Stimulated activated CD4-positive, alpha-beta T cell treated with anti-CD3 and anti-CD28 coated beads, Interleukin-4, amount 100 ng/mL, for 48 hours (primary cell): ENCODE measurements around the gene RFX2.
"Not testable (repeated sequence)": the region's sequence is repeated elsewhere in the genome, so short reads cannot be mapped to it uniquely, and the experiment has no call there.

Source experiments
- DNase-seq, 2 donors: peaks; one replicate each; pipeline ENCODE4 v3.0.0-alpha.2; 2020; ENCODE audit warnings: low read depth in 2 of 2

The RFX2 gene

DNA sequence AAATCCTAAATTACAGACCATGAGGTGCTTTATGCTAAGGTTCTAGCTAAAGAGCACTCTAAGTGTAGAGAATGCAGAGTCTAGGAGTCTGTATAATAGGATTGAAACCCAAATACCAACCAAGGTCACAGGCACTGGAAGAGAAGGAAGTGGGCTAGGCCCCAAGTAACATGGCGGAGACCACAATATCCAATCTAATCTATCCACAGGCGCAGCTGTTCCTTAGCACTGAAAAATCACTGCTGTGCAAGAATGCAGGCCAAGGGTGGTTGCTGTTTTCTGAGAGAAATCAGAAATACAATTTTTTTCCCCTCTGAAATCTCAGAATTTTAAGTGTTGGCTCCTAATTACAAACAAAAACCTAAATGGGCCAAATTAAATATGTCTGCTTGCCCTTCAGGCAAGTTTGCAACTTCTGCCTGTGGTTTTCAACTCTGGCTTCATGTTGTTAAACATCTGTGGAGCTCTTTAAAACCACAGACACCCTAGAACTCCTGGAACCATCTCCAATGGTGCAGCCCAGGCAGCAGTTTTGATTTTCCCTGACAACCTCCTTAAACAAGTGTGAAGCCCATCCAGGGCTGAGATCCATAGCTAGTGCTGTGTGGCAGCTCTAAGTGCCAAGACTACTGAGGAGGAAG, 138.5 kb downstream of the RFX2 start:
- DNase-seq: no peak

- DNase-seq: no peak
These were observed 140.8 kb downstream of the RFX2 start for GRCh38 chr19:5969476-5969875.

DNA sequence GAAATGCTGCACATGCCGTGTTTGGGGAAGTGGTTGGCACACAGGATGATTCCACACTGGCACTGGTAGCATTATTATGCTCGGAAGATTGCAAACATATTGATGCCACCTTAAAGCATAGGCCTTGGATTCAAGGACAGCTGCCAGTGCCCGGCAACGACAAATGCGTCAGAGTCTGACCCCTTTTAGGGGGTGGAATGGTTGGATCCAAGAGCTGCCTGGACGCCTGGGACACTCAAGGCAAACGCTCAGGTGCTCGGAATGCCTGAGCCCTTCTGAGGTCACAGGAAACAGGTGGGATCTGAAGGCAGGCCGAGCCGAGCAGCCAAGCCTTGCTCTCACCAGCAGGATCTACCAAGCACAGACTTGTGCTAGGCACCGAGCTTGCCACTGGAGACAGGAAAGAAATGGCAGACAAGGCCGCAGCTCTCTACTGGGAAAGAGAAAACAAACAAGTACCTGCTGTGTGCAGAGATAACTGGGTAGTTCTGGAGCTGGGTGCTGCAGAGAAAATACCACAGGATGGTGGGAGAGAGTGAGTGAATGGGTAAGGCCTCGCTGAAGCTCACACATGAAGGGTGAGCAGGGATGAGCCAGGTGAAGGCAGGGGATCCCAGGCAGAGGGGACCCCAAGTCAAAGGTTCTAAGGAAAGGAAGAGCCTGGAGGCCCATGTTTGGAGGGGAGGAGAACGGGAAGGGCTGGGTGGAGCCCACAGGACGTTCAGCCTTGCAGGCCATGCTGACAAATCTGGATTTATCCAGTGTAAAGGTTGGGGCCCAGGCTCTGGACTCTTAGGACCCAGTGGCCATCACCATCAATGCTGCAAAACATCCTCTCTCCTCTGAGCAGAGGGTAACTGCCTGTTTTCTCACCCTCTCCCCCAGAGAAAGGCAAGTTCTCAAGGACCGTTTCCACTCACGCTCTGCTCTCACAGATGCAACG, 141.6 kb downstream of the RFX2 start:
- no peak for DNase-seq

GRCh38 chr19:5967994-5968430, 142.3 kb downstream of the RFX2 start:
- peak; percentile 49 to 52 for DNase-seq

DNA sequence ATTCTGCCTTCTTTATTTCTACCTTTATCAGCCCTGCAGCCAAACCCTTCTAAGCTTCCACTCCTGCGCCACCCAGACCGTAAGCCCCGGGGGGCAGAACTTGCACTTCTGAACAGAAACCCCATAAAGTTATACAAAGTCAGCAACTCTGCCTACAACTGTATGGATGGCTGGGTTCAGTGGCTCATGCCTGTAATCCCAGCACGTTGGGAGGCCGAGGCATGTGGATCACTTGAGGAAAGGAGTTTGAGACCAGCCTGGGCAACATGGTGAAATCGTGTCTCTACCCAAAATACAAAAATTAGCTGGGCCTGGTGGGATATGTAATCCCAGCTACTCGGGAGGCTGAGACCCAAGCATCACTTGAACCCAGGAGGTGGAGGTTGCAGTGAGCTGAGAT, 142.7 kb downstream of the RFX2 start:
- DNase-seq: no peak

DNA sequence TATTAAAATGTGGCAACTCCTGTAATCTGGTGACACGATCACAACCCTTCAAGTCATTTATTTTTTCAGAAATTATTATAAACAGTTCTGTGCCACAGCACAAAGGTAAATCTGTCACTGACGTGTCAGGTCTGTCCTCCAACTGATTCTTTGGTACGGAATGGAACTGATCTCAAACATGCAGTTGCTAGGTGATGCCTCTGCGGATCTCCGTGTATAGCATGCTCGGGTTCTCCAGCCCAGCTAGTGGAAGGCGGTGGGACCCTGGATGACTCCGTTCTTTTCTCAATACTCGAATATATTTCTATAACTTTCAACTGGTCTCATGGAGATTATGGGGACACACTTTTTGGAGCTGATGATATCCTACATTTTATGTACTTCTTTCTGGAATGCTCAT, 143.4 kb downstream of the RFX2 start:
- DNase-seq: no peak

- no peak for DNase-seq
These were observed 144.1 kb downstream of the RFX2 start for GRCh38 chr19:5966215-5966614.

DNA sequence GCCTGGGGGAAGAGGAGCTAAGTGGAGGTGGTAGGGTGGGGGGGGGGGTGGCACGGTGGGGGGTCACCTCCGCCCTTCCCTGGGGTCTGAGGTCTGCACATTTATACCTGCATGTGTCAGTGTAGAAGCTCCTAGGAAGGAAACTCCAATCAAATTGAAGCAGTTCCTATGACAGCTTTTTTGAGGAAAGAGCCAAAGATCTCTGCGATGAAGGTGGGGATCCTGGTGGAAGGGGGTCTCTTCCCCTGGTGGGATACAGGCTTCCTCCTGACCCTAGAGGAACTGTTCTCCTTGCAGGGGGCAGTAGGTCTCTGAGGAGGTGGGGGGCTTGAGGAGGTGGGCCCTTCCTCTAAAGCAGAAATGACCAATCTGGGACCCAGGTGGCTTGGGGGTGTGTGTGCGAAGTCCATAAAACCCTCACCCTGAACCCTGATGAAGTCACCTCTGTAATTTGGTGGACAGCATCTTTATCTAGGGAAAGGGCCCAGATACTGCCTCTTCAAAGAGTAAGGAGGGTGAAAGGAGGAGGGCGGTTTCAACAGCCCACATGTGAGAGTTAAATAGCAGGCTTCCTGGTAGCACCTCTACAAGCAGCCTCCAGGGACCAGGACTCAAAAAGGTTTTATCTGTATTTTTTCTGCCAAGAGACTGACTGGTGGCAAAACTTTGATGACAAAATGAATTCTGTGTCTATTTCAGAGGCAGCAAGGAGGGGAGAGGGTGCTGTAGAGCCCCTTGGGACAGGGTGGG, 145.3 kb downstream of the RFX2 start:
- no peak for DNase-seq

DNA sequence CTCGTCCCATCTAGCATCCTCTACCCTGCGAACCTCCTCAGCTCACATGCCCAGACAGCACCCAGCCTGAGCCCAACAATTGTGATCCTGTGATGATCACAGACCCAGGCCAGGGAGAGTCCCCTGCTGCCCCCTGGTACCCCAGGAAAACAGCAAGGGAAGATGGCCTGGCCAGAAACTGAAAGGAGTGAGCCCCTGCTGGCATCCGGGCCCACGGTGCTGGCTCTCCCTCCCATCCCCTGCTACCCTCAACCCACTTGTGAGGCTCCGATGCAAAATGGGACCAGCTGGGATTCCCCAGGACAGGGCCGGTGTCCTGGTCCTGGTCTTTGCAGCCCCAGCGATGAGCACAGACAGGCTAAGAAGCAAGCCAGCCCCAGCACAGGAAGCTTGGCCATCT, 146.4 kb downstream of the RFX2 start:
- DNase-seq: no peak

DNA sequence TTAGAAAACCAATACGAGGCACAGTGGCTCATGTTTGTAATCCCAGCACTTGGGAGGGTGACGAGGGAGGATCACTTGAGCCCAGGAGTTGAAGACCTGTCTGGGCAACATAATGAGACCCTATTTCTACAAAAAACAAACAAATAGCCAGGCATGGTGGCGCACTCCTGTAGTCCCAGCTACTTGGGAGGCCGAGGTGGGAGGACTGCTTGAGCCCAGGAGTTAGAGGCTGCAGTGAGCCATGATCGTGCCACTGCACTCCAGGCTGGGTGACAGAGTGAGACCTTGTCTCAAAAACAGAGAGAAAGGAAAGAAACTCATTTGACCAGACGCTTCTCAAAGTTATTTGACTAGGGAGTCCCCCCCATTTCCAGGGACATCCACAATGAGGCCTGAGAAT, 147.0 kb downstream of the RFX2 start:
- not testable (repeated sequence) for DNase-seq

- no peak for DNase-seq
These were observed 148.0 kb downstream of the RFX2 start for GRCh38 chr19:5961969-5962945.

- not testable (repeated sequence) for DNase-seq
These were observed 148.7 kb downstream of the RFX2 start for GRCh38 chr19:5961641-5961968.

- no peak for DNase-seq
These were observed 150.0 kb downstream of the RFX2 start for GRCh38 chr19:5960005-5961001.

GRCh38 chr19:5959260-5960004, 150.9 kb downstream of the RFX2 start:
- DNase-seq: no peak

GRCh38 chr19:5958851-5959122, 151.5 kb downstream of the RFX2 start:
- DNase-seq: no peak

DNA sequence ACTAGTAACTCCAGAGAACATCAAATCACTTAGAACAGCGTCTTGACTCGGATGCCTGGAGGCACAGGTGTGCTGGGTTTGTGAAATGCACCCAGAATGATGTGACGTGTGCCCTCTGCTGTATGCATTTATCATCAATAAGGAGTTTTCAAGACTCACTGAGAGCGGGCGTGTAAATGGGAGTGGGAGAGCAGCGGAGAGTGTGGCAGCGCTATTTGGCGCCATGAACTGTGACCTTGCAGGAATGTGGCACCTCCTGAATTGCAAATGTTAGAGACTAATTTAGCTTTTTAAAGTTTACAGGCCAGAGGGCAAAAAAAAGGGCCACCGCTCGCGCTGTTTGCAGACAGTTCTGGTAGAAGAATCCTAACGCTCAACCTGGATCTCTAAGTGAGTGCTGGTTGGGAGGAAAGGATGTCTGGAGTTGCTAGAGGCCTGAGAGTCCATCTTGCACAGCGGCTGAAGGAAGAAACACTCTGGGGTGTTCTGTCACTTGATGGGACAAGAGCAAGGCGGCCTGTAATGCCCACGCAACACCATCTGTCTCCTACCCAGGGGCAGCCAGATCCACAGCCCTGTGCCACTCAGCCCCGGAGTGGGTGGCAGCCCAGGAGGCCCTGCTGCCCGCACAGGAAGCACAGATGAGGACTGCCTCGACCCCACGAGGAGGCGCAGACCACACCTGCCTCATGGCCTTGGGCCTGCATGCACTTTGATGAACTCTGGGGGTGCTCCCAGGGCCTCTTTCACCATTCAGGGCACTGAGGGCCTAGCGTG, 152.0 kb downstream of the RFX2 start:
- no peak for DNase-seq

- no peak for DNase-seq
These were observed 153.1 kb downstream of the RFX2 start for GRCh38 chr19:5957170-5957569.

DNA sequence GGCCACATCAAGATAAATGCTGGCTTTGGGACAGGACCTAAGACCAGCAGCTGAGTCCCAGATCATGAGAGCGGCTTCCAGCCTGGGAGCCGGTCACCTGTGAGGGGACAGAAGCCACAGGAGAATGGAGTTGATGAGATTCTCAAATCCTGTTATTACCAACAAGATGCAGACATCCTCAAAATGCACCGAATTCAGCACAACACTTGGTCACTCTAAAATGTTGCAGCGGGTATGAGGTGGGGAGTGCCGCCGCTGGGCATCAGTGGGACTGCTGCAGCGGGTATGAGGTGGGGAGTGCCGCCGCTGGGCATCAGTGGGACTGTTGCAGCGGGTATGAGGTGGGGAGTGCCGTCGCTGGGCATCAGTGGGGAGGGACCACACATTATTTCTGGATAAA, 153.6 kb downstream of the RFX2 start:
- no peak for DNase-seq

DNA sequence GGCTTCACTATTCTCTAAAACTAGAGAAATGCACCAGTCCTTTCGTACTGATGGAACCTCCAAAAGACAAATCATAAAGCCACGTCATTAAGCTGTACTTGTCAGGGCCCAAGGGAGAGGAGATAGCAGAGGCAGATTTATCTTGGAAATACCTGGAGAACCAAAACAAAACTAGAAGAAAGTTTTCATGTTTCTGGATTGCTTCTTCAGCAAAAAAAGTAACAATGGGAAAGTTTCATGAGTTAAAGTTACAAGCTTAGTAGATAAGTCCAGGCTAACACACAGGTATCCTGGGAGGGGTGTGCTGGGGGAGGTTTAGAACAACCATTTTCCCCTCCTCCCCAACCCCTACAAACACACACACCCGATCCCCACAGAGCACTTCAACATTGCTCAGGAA, 154.0 kb downstream of the RFX2 start:
- DNase-seq: no peak
